Measurements from ENCODE around the gene SCN2A. TPM values are rescaled to one million over a fixed set of nuclear protein-coding genes. Genes with fewer than 3 reads are reported as not detected.
"Not testable (repeated sequence)": the region's sequence is repeated elsewhere in the genome, so short reads cannot be mapped to it uniquely, and the experiment has no call there.

SCN2A gene
- polyA plus RNA-seq, 4 donors, result 2.1 to 5.8 (median 2.7) TPM

GRCh38 chr2:165248238-165248637, 9.0 kb downstream of the SCN2A start:
- no peak for DNase-seq (ENCODE audit: low read depth in 4 of 4, low spot score in 3 of 4)

GRCh38 chr2:165251366-165251765, 12.2 kb downstream of the SCN2A start:
- no peak for DNase-seq (ENCODE audit: low read depth in 4 of 4, low spot score in 3 of 4)

- no peak for DNase-seq (ENCODE audit: low read depth in 4 of 4, low spot score in 3 of 4)
These were observed 14.0 kb downstream of the SCN2A start for GRCh38 chr2:165253178-165253577.

- no peak for DNase-seq (ENCODE audit: low read depth in 4 of 4, low spot score in 3 of 4)
These were observed 17.4 kb downstream of the SCN2A start for GRCh38 chr2:165256618-165257017.

GRCh38 chr2:165260347-165260746, 21.1 kb downstream of the SCN2A start:
- not testable (repeated sequence) for DNase-seq (ENCODE audit: low read depth in 4 of 4, low spot score in 3 of 4)

GRCh38 chr2:165268754-165269153, 29.5 kb downstream of the SCN2A start:
- no peak for DNase-seq (ENCODE audit: low read depth in 4 of 4, low spot score in 3 of 4)

GRCh38 chr2:165273176-165273575, 34.0 kb downstream of the SCN2A start:
- DNase-seq (ENCODE audit: low read depth in 4 of 4, low spot score in 3 of 4), result no peak

- no peak for DNase-seq (ENCODE audit: low read depth in 4 of 4, low spot score in 3 of 4)
These were observed 35.5 kb downstream of the SCN2A start for GRCh38 chr2:165274698-165275097.

GRCh38 chr2:165275932-165276331, 36.7 kb downstream of the SCN2A start:
- DNase-seq (ENCODE audit: low read depth in 4 of 4, low spot score in 3 of 4), result no peak

GRCh38 chr2:165277295-165277694, 38.1 kb downstream of the SCN2A start:
- no peak for DNase-seq (ENCODE audit: low read depth in 4 of 4, low spot score in 3 of 4)

GRCh38 chr2:165277860-165278656, 38.8 kb downstream of the SCN2A start:
- no peak for DNase-seq (ENCODE audit: low read depth in 4 of 4, low spot score in 3 of 4)

GRCh38 chr2:165280356-165280755, 41.1 kb downstream of the SCN2A start:
- DNase-seq (ENCODE audit: low read depth in 4 of 4, low spot score in 3 of 4), result no peak

GRCh38 chr2:165281387-165281786, 42.2 kb downstream of the SCN2A start:
- DNase-seq (ENCODE audit: low read depth in 4 of 4, low spot score in 3 of 4), result no peak

- DNase-seq (ENCODE audit: low read depth in 4 of 4, low spot score in 3 of 4), result no peak
These were observed 44.1 kb downstream of the SCN2A start for GRCh38 chr2:165283342-165283741.

GRCh38 chr2:165287094-165287778, 48.0 kb downstream of the SCN2A start:
- no peak for DNase-seq (ENCODE audit: low read depth in 4 of 4, low spot score in 3 of 4)

- DNase-seq (ENCODE audit: low read depth in 4 of 4, low spot score in 3 of 4), result no peak
These were observed 49.9 kb downstream of the SCN2A start for GRCh38 chr2:165289069-165289468.

GRCh38 chr2:165293440-165294420, 54.5 kb downstream of the SCN2A start:
- DNase-seq (ENCODE audit: low read depth in 4 of 4, low spot score in 3 of 4), result peak; percentile 78 to 86 (median 80)

- no peak for DNase-seq (ENCODE audit: low read depth in 4 of 4, low spot score in 3 of 4)
These were observed 55.7 kb downstream of the SCN2A start for GRCh38 chr2:165294912-165295311.

GRCh38 chr2:165295643-165296042, 56.4 kb downstream of the SCN2A start:
- no peak for DNase-seq (ENCODE audit: low read depth in 4 of 4, low spot score in 3 of 4)

GRCh38 chr2:165305391-165306096, 66.3 kb downstream of the SCN2A start:
- no peak for DNase-seq (ENCODE audit: low read depth in 4 of 4, low spot score in 3 of 4)

Data from left renal pelvis (tissue), 4 donors.